Measurements from ENCODE around the gene FRMD6. TPM values are rescaled to one million over a fixed set of nuclear protein-coding genes. Genes with fewer than 3 reads are reported as not detected.

FRMD6 gene
- total and polyA plus RNA-seq, 9 donors = 15.3 to 79.2 (median 33.3) TPM

GRCh38 chr14:51639668-51640316 is 11.9 kb upstream of the FRMD6 start:
- Histone ChIP-seq H3K27ac (no peak overlapping the region), H3K36me3 (no peaks in the 10 kb centered on the region), H3K4me1 (ENCODE audit: insufficient read depth) (no peaks in the 10 kb centered on the region), H3K4me3 (no peak overlapping the region), H3K9me3 (no peaks in the 10 kb centered on the region), H3K27me3 (no peaks in the 10 kb centered on the region)
- WGBS, 3 donors = 65 to 67% (median 66%) methylated on average over 5 of the region's 5 CpGs
- no peak for DNase-seq
- intact Hi-C loops (cut with DNase I) = no loop called here
- TF ChIP-seq CTCF (IDR thresholded peaks at IDR 0.05) (no peak), POLR2A (IDR thresholded peaks at IDR 0.05) (no peak), EP300 (IDR thresholded peaks at IDR 0.05) (no peak)

GRCh38 chr14:51643140-51643539 is 8.6 kb upstream of the FRMD6 start:
- TF ChIP-seq POLR2A (IDR thresholded peaks at IDR 0.05) = no peak
- no peak for TF ChIP-seq EP300 (IDR thresholded peaks at IDR 0.05)
- Histone ChIP-seq H3K27me3 (no peaks in the 10 kb centered on the region), H3K4me3 (no peak overlapping the region), H3K27ac (no peak overlapping the region), H3K36me3 (no peaks in the 10 kb centered on the region), H3K9me3 (no peaks in the 10 kb centered on the region), H3K4me1 (ENCODE audit: insufficient read depth) (no peaks in the 10 kb centered on the region)
- DNase-seq = no peak
- intact Hi-C loops (cut with DNase I) = no loop called here
- 94 to 96% (median 95%) methylated on average over 3 of the region's 3 CpGs for WGBS, 3 donors

GRCh38 chr14:51644217-51644933 is 7.3 kb upstream of the FRMD6 start:
- Histone ChIP-seq H3K36me3 (no peaks in the 10 kb centered on the region), H3K4me1 (ENCODE audit: insufficient read depth) (no peaks in the 10 kb centered on the region), H3K9me3 (no peaks in the 10 kb centered on the region), H3K4me3 (no peak overlapping the region), H3K27ac (no peak overlapping the region), H3K27me3 (no peaks in the 10 kb centered on the region)
- intact Hi-C loops (cut with DNase I) = no loop called here
- WGBS, 3 donors = 81 to 87% (median 84%) methylated on average over 5 of the region's 5 CpGs
- no peak for DNase-seq
- TF ChIP-seq POLR2A (IDR thresholded peaks at IDR 0.05) (no peak), EP300 (IDR thresholded peaks at IDR 0.05) (no peak), CTCF (IDR thresholded peaks at IDR 0.05) (no peak)

GRCh38 chr14:51648296-51648695 is 3.4 kb upstream of the FRMD6 start:
- 48 to 74% (median 65%) methylated on average over 2 of the region's 2 CpGs for WGBS, 3 donors
- Histone ChIP-seq H3K9me3 (no peaks in the 10 kb centered on the region), H3K4me3 (no peak overlapping the region), H3K27ac (no peak overlapping the region), H3K36me3 (no peaks in the 10 kb centered on the region), H3K27me3 (no peaks in the 10 kb centered on the region), H3K4me1 (ENCODE audit: insufficient read depth) (peaks cover 6% of the 10 kb centered on the region)
- no peak for DNase-seq
- TF ChIP-seq POLR2A (IDR thresholded peaks at IDR 0.05) (no peak), EP300 (IDR thresholded peaks at IDR 0.05) (no peak), CTCF (IDR thresholded peaks at IDR 0.05) (no peak)
- intact Hi-C loops (cut with DNase I) = no loop called here

Data from ovary (tissue), 9 donors.